ENCODE results near the gene STIL. TPM values are rescaled to one million over a fixed set of nuclear protein-coding genes. Genes with fewer than 3 reads are reported as not detected.

Gene STIL
- polyA plus RNA-seq, 1 donor (not counting 4 experiments of a cell fraction or from before 2014, with no cell fraction given): 10.5 TPM

DNA sequence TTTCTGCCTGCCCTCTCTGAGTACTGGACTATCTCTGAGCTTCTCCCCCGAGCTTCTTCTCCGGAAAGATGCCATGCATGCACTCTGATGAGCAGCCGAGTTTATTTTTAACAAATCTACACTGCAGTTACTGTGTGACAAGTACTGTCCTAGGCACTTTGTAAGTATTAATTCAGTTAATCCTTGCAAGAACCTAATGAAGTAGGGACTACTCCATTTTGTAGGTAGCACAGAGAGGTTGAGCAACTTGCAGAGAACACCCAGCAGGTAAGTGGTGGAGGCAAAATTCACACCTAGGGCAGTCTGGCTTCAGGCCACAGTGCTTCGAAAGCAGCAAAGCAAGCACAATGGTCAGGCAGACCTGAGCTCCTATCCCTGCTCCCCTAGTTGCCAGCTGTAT, 78.1 kb downstream of the STIL start:
- Histone ChIP-seq H3K4me1 (ENCODE audit: control insufficient read depth, extremely low read depth, insufficient read depth, low read length) (peaks cover 3% of the 10 kb centered on the region), H3K9me1 (ENCODE audit: control insufficient read depth, extremely low read depth, insufficient read depth, low read length) (no peaks in the 10 kb centered on the region), H3K27ac (ENCODE audit: control insufficient read depth, insufficient read depth, low read length) (no peak overlapping the region), H3K9ac (ENCODE audit: control insufficient read depth, extremely low read depth, insufficient read depth, low read length) (no peak overlapping the region), H3K4me3 (ENCODE audit: control insufficient read depth in 2 of 3, extremely low read depth in 1 of 3, insufficient read depth in 2 of 3, low read depth in 1 of 3, low read length in 3 of 3) (no peak overlapping the region), H3K79me2 (ENCODE audit: control insufficient read depth, insufficient read depth, low read length) (no peaks in the 10 kb centered on the region), H4K20me1 (ENCODE audit: control insufficient read depth, extremely low read depth, insufficient read depth, low read length) (peaks cover 5% of the 10 kb centered on the region), H3K27me3 (ENCODE audit: control insufficient read depth, extremely low read depth, insufficient read depth, low read length) (peaks cover 40% of the 10 kb centered on the region), H2AFZ (ENCODE audit: control insufficient read depth, low read length) (no peak overlapping the region), H3K4me2 (ENCODE audit: control insufficient read depth, extremely low read depth, insufficient read depth, low read depth, low read length) (no peak overlapping the region), H3K36me3 (ENCODE audit: control insufficient read depth in 2 of 2, extremely low read depth in 1 of 2, insufficient read depth in 2 of 2, low read length in 2 of 2) (no peaks in the 10 kb centered on the region), H3K9me3 (ENCODE audit: control insufficient read depth, low read depth, low read length) (no peaks in the 10 kb centered on the region)
- TF ChIP-seq EZH2 (IDR thresholded peaks at IDR 0.05; ENCODE audit: low read length): no peak
- TF ChIP-seq, protein P1, sequence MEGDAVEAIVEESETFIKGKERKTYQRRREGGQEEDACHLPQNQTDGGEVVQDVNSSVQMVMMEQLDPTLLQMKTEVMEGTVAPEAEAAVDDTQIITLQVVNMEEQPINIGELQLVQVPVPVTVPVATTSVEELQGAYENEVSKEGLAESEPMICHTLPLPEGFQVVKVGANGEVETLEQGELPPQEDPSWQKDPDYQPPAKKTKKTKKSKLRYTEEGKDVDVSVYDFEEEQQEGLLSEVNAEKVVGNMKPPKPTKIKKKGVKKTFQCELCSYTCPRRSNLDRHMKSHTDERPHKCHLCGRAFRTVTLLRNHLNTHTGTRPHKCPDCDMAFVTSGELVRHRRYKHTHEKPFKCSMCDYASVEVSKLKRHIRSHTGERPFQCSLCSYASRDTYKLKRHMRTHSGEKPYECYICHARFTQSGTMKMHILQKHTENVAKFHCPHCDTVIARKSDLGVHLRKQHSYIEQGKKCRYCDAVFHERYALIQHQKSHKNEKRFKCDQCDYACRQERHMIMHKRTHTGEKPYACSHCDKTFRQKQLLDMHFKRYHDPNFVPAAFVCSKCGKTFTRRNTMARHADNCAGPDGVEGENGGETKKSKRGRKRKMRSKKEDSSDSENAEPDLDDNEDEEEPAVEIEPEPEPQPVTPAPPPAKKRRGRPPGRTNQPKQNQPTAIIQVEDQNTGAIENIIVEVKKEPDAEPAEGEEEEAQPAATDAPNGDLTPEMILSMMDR (optimal IDR thresholded peaks at IDR 0.05 in 1 of 3, IDR thresholded peaks at IDR 0.05 in 1 of 3, conservative IDR thresholded peaks at IDR 0.05 in 1 of 3; ENCODE audit: extremely low read depth in 1 of 3, insufficient read depth in 2 of 3, low read length in 3 of 3): no peak
- no peak for DNase-seq (ENCODE audit: low read depth, low spot score)
- FAIRE-seq: no peak
- dilution Hi-C loops (cut with MboI; ENCODE audit: extremely low pct_ligation_motif_present, low sequenced_read_pairs): no loop called here

DNA sequence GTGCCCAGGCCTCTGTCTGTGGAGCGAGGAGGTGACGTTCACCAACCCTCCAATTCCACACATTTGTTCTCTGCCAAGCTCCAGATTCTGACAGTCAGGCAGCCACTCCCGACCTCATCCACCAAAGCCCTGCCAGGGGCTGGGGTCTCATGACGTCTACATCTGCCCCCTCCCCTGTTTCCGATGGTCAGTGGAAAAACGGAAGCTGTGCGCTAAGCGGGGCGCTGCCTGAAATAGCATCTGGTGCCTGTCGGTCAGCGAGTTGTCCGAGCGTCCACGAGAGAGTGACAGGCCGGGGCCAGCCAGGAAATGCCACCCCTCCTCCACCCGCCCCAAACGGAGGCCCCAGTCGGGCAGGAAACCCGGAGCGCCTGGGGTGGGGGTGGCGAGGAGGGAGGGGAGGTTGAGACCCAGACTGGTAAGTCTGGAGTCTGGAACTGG, 78.7 kb downstream of the STIL start:
- Histone ChIP-seq H3K27ac (ENCODE audit: control insufficient read depth, insufficient read depth, low read length) (no peak overlapping the region), H3K36me3 (ENCODE audit: control insufficient read depth in 2 of 2, extremely low read depth in 1 of 2, insufficient read depth in 2 of 2, low read length in 2 of 2) (no peaks in the 10 kb centered on the region), H4K20me1 (ENCODE audit: control insufficient read depth, extremely low read depth, insufficient read depth, low read length) (peaks cover 10% of the 10 kb centered on the region), H3K4me1 (ENCODE audit: control insufficient read depth, extremely low read depth, insufficient read depth, low read length) (peaks cover 3% of the 10 kb centered on the region), H3K4me2 (ENCODE audit: control insufficient read depth, extremely low read depth, insufficient read depth, low read depth, low read length) (no peak overlapping the region), H2AFZ (ENCODE audit: control insufficient read depth, low read length) (no peak overlapping the region), H3K27me3 (ENCODE audit: control insufficient read depth, extremely low read depth, insufficient read depth, low read length) (peaks cover 46% of the 10 kb centered on the region), H3K9ac (ENCODE audit: control insufficient read depth, extremely low read depth, insufficient read depth, low read length) (no peak overlapping the region), H3K9me1 (ENCODE audit: control insufficient read depth, extremely low read depth, insufficient read depth, low read length) (no peaks in the 10 kb centered on the region), H3K4me3 (ENCODE audit: control insufficient read depth in 2 of 3, extremely low read depth in 1 of 3, insufficient read depth in 2 of 3, low read depth in 1 of 3, low read length in 3 of 3) (no peak overlapping the region), H3K9me3 (ENCODE audit: control insufficient read depth, low read depth, low read length) (no peaks in the 10 kb centered on the region), H3K79me2 (ENCODE audit: control insufficient read depth, insufficient read depth, low read length) (no peaks in the 10 kb centered on the region)
- no peak for FAIRE-seq
- dilution Hi-C loops (cut with MboI; ENCODE audit: extremely low pct_ligation_motif_present, low sequenced_read_pairs): no loop called here
- DNase-seq (ENCODE audit: low read depth, low spot score): no peak
- TF ChIP-seq, protein P1 (optimal IDR thresholded peaks at IDR 0.05 in 1 of 3, IDR thresholded peaks at IDR 0.05 in 1 of 3, conservative IDR thresholded peaks at IDR 0.05 in 1 of 3; ENCODE audit: extremely low read depth in 1 of 3, insufficient read depth in 2 of 3, low read length in 3 of 3): no peak
- TF ChIP-seq EZH2 (IDR thresholded peaks at IDR 0.05; ENCODE audit: low read length): no peak

All from keratinocyte (primary cell).